ENCODE results near the gene ZXDC.

The ZXDC gene

GRCh38 chr3:126490619-126491018, 14.9 kb upstream of the ZXDC start:
- no peaks in the 10 kb centered on the region for H3K27me3 Mint-ChIP-seq (ENCODE audit: low read depth)
- no peak overlapping the region for H3K4me3 Mint-ChIP-seq
- H3K27ac Mint-ChIP-seq, result no peak overlapping the region
- H3K4me1 Mint-ChIP-seq (ENCODE audit: low read depth), result peaks cover 15% of the 10 kb centered on the region
- DNase-seq (ENCODE audit: low spot score), result no peak
- no peaks in the 10 kb centered on the region for H3K36me3 Mint-ChIP-seq (ENCODE audit: low read depth)
- no peaks in the 10 kb centered on the region for H3K9me3 Mint-ChIP-seq

GRCh38 chr3:126488886-126489569, 13.3 kb upstream of the ZXDC start:
- Mint-ChIP-seq H3K27ac (no peak overlapping the region), H3K27me3 (ENCODE audit: low read depth) (no peaks in the 10 kb centered on the region), H3K9me3 (no peaks in the 10 kb centered on the region), H3K4me1 (ENCODE audit: low read depth) (peaks cover 15% of the 10 kb centered on the region), H3K36me3 (ENCODE audit: low read depth) (no peaks in the 10 kb centered on the region), H3K4me3 (no peak overlapping the region)
- DNase-seq (ENCODE audit: low spot score), result no peak

- H3K27me3 Mint-ChIP-seq (ENCODE audit: low read depth), result no peaks in the 10 kb centered on the region
- no peaks in the 10 kb centered on the region for H3K9me3 Mint-ChIP-seq
- no peak overlapping the region for H3K27ac Mint-ChIP-seq
- no peak overlapping the region for H3K4me3 Mint-ChIP-seq
- no peak for DNase-seq (ENCODE audit: low spot score)
- H3K36me3 Mint-ChIP-seq (ENCODE audit: low read depth), result no peaks in the 10 kb centered on the region
- H3K4me1 Mint-ChIP-seq (ENCODE audit: low read depth), result peaks cover 15% of the 10 kb centered on the region
Observed at GRCh38 chr3:126488185-126488584, 12.5 kb upstream of the ZXDC start.

- peak overlapping the region; percentile 46 for H3K4me3 Mint-ChIP-seq
- H3K9me3 Mint-ChIP-seq, result no peaks in the 10 kb centered on the region
- no peak for DNase-seq (ENCODE audit: low spot score)
- H3K27ac Mint-ChIP-seq, result peak overlapping the region; percentile 75
- H3K4me1 Mint-ChIP-seq (ENCODE audit: low read depth), result peaks cover 15% of the 10 kb centered on the region
- no peaks in the 10 kb centered on the region for H3K27me3 Mint-ChIP-seq (ENCODE audit: low read depth)
- H3K36me3 Mint-ChIP-seq (ENCODE audit: low read depth), result no peaks in the 10 kb centered on the region
Observed at GRCh38 chr3:126487151-126487771, 11.6 kb upstream of the ZXDC start.

GRCh38 chr3:126486360-126486847, 10.7 kb upstream of the ZXDC start:
- peaks cover 15% of the 10 kb centered on the region for H3K4me1 Mint-ChIP-seq (ENCODE audit: low read depth)
- H3K27ac Mint-ChIP-seq, result peak overlapping the region; percentile 68
- no peak for DNase-seq (ENCODE audit: low spot score)
- no peaks in the 10 kb centered on the region for H3K9me3 Mint-ChIP-seq
- H3K4me3 Mint-ChIP-seq, result no peak overlapping the region
- no peaks in the 10 kb centered on the region for H3K27me3 Mint-ChIP-seq (ENCODE audit: low read depth)
- no peaks in the 10 kb centered on the region for H3K36me3 Mint-ChIP-seq (ENCODE audit: low read depth)

- no peaks in the 10 kb centered on the region for H3K9me3 Mint-ChIP-seq
- H3K36me3 Mint-ChIP-seq (ENCODE audit: low read depth), result no peaks in the 10 kb centered on the region
- H3K4me1 Mint-ChIP-seq (ENCODE audit: low read depth), result peaks cover 15% of the 10 kb centered on the region
- no peak overlapping the region for H3K27ac Mint-ChIP-seq
- no peak overlapping the region for H3K4me3 Mint-ChIP-seq
- no peaks in the 10 kb centered on the region for H3K27me3 Mint-ChIP-seq (ENCODE audit: low read depth)
- DNase-seq (ENCODE audit: low spot score), result no peak
Observed at GRCh38 chr3:126485956-126486355, 10.3 kb upstream of the ZXDC start.

GRCh38 chr3:126485176-126485897, 9.6 kb upstream of the ZXDC start:
- Mint-ChIP-seq H3K4me3 (no peak overlapping the region), H3K27ac (no peak overlapping the region), H3K4me1 (ENCODE audit: low read depth) (peaks cover 15% of the 10 kb centered on the region), H3K9me3 (no peaks in the 10 kb centered on the region), H3K36me3 (ENCODE audit: low read depth) (no peaks in the 10 kb centered on the region), H3K27me3 (ENCODE audit: low read depth) (no peaks in the 10 kb centered on the region)
- DNase-seq (ENCODE audit: low spot score), result no peak

- Mint-ChIP-seq H3K36me3 (ENCODE audit: low read depth) (no peaks in the 10 kb centered on the region), H3K9me3 (no peaks in the 10 kb centered on the region), H3K27ac (no peak overlapping the region), H3K4me1 (ENCODE audit: low read depth) (peaks cover 15% of the 10 kb centered on the region), H3K27me3 (ENCODE audit: low read depth) (no peaks in the 10 kb centered on the region), H3K4me3 (no peak overlapping the region)
- DNase-seq (ENCODE audit: low spot score), result no peak
Observed at GRCh38 chr3:126484662-126485061, 9.0 kb upstream of the ZXDC start.

- no peak for DNase-seq (ENCODE audit: low spot score)
- Mint-ChIP-seq H3K27ac (no peak overlapping the region), H3K36me3 (ENCODE audit: low read depth) (no peaks in the 10 kb centered on the region)
Observed at GRCh38 chr3:126484148-126484547, 8.5 kb upstream of the ZXDC start.

GRCh38 chr3:126483321-126483761, 7.7 kb upstream of the ZXDC start:
- Mint-ChIP-seq H3K9me3 (no peaks in the 10 kb centered on the region), H3K4me1 (ENCODE audit: low read depth) (peaks cover 15% of the 10 kb centered on the region), H3K36me3 (ENCODE audit: low read depth) (no peaks in the 10 kb centered on the region), H3K27me3 (ENCODE audit: low read depth) (no peaks in the 10 kb centered on the region), H3K27ac (no peak overlapping the region), H3K4me3 (no peak overlapping the region)
- no peak for DNase-seq (ENCODE audit: low spot score)

More at GRCh38 chr3:126484148-126484547, 8.5 kb upstream of the ZXDC start:
- Mint-ChIP-seq H3K4me1 (ENCODE audit: low read depth) (peaks cover 15% of the 10 kb centered on the region), H3K9me3 (no peaks in the 10 kb centered on the region), H3K27me3 (ENCODE audit: low read depth) (no peaks in the 10 kb centered on the region), H3K4me3 (no peak overlapping the region)

GRCh38 chr3:126482503-126483255, 7.0 kb upstream of the ZXDC start:
- Mint-ChIP-seq H3K36me3 (ENCODE audit: low read depth) (no peaks in the 10 kb centered on the region), H3K9me3 (no peaks in the 10 kb centered on the region), H3K4me3 (no peak overlapping the region), H3K27ac (no peak overlapping the region), H3K27me3 (ENCODE audit: low read depth) (no peaks in the 10 kb centered on the region), H3K4me1 (ENCODE audit: low read depth) (peaks cover 14% of the 10 kb centered on the region)
- DNase-seq (ENCODE audit: low spot score), result no peak

GRCh38 chr3:126481808-126482502, 6.3 kb upstream of the ZXDC start:
- DNase-seq (ENCODE audit: low spot score), result no peak
- H3K36me3 Mint-ChIP-seq (ENCODE audit: low read depth), result no peaks in the 10 kb centered on the region
- no peaks in the 10 kb centered on the region for H3K27me3 Mint-ChIP-seq (ENCODE audit: low read depth)
- no peak overlapping the region for H3K27ac Mint-ChIP-seq
- H3K4me3 Mint-ChIP-seq, result no peak overlapping the region
- H3K4me1 Mint-ChIP-seq (ENCODE audit: low read depth), result peaks cover 9% of the 10 kb centered on the region
- H3K9me3 Mint-ChIP-seq, result no peaks in the 10 kb centered on the region

GRCh38 chr3:126480861-126481260, 5.2 kb upstream of the ZXDC start:
- Mint-ChIP-seq H3K4me1 (ENCODE audit: low read depth) (peaks cover 7% of the 10 kb centered on the region), H3K27ac (no peak overlapping the region), H3K27me3 (ENCODE audit: low read depth) (no peaks in the 10 kb centered on the region), H3K36me3 (ENCODE audit: low read depth) (no peaks in the 10 kb centered on the region), H3K4me3 (no peak overlapping the region), H3K9me3 (no peaks in the 10 kb centered on the region)
- DNase-seq (ENCODE audit: low spot score), result no peak

Measured in T-helper 2 cell treated with Interferon-gamma antibody and Interleukin-4, amounts not matched to agents 5 μg/mL and 100 μg/mL, for 36 hours (primary cell).